ENCODE data around the gene SIRPA.
A peak's percentile ranks its signal among the peaks of the same experiment; 100 is the strongest.

Gene SIRPA

GRCh38 chr20:1952737-1953530 is 57.7 kb downstream of the SIRPA start:
- DNase-seq, result no peak

GRCh38 chr20:1953621-1954020 is 58.4 kb downstream of the SIRPA start:
- DNase-seq, result no peak

DNA sequence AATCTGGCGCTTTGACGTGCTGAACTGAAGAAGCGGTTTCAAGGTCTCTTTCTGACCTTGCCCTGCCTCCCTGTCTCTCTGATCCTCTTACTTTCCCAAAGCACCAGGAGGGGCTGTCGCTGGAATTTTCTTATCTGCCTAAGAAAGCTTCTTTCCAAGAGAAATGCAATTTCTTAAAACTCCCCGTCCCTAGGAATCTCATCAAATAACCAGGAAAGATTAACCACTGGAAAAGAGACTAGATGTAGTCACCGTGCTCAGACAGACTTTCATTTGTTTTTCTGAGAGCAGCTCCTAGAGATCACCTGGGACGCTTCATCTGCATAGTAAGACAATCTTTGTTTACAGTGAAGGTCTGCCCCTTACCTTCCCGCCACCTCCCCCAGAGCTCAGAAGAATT is 60.0 kb downstream of the SIRPA start:
- no peak for DNase-seq

DNA sequence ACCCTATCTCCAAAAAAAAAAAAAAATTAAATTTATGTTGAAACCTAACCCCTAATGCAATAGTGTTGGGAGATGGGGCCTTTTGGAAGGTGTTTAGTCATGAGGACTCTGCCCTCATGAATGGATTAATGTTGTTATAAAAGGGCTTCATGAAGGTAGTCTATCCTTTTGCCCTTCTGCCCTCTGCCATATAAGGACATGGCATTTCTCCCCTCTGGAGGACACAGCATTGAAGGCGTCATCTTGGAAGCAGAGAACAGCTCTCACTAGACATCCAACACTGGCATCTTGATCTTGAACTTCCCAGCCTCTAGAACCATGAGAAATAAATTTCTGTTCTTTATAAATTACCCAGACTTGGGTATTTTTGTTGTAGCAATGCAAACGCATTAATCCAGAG is 63.2 kb downstream of the SIRPA start:
- DNase-seq, result no peak

- DNase-seq, result no peak
Measured at GRCh38 chr20:1959156-1959555, 63.9 kb downstream of the SIRPA start.

GRCh38 chr20:1961374-1961773 is 66.2 kb downstream of the SIRPA start:
- DNase-seq, result no peak

DNA sequence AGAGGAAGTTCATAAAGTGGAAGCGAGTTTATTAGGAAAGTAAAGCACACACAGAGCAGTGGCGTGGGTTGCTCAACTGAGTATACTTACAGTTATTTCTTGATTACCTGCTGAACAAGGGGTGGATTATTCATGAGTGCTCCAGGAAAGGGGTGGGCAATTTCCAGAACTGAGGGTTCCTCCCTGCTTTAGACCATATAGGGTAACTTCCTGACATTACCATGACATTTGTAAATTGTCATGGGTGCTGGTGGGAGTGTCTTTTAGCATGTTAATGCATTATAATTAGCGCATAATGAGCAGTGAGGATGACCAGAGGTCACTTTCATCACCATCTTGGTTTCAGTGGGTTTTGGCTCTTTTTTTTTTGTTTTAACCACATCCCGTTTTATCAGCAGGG is 68.9 kb downstream of the SIRPA start:
- DNase-seq, result no peak

DNA sequence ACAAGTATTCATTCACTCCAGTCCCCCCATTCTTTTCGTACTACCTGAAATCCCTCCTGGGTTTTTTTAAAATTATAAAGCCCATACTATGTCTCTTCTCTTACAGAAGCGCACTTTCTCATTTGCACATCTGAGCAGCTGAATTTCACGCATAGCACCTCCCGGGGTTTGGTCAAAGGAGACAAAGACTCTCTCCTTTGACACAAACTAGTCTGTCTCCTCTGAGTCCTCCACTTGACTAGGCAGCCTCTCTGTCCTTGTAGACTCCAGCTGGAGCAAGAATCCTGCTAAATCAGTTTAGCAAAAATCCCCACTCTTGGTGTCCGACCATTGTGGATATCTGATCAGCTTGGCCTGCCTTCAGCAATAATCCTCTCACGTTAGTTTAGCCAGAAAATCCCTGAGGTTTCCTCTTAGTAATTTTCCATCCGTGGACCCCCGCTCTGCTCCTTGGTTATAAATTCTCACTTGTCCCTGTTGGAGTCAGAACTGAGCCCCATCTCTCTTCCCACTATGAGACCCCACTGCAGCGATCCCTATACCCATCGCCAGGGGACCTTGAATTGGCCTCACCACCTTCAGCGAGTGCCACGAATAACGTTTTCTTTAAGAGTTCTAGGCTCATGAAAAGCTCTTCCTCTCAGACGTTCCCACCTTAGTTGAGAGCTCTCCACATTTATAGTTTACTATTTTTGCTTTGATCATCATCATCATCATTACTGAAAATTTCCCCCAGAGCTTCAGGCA is 69.6 kb downstream of the SIRPA start:
- no peak for DNase-seq

- peak; percentile 70 for DNase-seq
Measured at GRCh38 chr20:1965520-1966351, 70.5 kb downstream of the SIRPA start.

GRCh38 chr20:1968964-1969363 is 73.8 kb downstream of the SIRPA start:
- DNase-seq, result peak; percentile 14

DNA sequence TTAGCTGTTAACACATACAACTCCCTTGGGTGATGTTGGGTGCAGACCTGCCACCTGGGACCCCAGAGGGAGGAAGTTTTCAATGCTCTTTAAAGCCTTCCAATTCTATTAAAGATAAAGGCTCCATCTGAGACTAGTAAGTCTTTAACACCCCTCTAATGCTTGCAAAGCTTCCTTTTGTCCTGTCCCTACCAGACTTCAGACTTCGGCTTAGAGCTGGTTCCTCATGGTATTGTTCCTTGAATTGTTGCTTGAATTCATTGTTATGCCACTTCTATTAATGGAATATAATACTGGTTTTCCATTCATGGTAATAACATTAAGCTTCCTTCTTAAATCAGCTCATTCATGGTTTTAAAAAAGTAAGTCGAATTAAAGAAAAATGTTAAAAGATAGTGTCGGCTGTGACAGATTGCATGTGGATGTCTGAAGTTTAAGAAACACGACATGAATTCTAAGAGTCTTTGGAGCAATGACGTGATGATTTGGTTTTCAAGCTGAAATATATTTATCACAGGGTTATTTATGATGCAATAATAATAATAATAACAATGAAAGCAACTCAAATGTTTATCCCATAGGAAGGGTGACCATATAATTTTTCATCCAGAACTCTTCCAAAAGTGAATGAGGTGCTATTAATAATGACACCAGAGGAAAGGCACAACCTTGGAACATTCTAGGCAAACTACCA is 76.8 kb downstream of the SIRPA start:
- DNase-seq, result no peak

DNA sequence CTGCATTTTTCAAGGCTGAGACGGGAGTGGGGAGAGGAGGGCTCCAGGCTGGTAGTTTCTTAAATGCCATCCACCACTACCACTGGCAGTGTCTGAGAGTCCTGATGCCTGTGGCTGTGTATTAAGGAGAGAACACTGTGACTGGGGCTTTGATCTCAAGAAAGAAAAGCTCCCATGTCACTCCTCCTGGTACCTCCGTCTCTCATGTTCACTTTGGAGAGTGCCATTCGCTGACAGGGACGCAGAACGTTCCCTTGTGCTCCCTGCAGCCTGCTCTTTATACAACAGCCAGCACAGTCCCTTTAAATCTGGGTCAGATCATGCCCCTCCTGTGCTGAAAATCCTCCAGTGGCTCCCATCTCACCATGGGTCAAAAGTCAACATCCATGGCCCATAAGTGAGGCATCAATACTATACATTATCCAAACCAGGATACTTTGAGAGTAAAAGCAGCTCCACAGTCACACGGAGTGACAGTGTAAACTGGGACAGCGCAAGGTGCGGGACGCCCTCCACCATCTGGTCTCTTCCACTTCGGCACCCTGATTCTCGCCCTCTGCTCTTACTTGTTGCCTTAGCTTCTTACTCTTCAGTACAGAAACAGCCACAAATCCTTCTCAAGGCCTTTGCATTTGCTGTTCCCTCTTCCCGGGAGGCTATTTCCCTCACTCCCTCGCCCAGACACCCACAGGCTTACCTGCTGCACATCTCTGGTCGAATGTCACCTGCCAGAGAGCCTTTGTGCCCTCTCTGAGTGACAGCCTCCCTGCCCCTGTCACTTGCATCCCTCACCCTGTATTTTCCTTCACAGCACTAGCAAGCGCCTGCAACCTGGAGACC is 78.6 kb downstream of the SIRPA start:
- DNase-seq, result no peak

DNA sequence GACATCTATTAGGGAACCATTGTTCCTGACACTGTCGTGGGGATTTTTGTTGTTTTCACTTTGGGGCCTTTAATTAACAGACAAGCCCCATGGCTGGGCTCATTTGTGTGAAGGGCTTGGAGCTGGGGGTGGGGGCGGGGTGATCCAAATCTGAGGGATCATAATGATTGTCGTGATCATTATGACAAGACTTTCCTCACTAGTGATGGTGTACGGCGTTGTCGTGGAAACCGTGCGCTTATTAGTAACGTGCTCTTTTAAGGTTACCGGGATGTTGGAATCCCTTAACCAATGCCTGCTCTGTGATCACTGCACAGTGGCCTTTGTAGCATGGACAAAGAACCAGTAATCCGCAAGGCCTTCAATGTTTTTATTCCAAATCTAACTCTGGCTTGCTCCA is 80.1 kb downstream of the SIRPA start:
- DNase-seq, result no peak

DNA sequence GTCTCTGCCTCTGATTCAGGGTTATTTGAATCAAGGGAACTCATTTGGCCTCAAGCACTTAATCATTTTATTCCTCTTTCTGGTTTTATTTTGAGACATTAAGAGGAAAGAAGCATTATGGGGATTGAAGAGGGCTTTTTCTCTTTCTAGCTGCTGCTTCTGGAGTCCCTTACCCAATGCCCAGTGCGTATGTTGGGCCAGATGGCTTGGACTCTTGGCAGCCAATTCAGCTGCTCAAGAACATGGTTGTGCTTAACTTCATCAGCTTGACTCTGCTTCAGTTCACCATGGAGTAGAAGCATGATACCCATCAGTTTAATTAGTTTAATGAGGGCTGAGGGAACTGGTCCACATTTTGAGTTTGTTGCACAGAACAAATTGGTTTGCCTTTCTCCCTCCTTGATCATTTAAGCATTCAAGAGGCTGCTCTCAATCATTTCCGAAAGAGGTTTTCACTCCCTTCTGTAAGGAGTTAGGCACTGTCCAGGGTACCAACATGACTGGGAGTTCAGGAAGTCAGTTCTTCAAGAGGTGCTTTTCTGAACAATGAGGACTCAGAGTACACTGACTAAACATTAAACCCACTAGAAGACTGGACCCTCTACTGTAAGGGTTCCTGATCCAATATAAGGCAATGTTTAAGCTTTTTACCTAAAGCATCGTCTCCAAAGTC is 84.0 kb downstream of the SIRPA start:
- no peak for DNase-seq

DNA sequence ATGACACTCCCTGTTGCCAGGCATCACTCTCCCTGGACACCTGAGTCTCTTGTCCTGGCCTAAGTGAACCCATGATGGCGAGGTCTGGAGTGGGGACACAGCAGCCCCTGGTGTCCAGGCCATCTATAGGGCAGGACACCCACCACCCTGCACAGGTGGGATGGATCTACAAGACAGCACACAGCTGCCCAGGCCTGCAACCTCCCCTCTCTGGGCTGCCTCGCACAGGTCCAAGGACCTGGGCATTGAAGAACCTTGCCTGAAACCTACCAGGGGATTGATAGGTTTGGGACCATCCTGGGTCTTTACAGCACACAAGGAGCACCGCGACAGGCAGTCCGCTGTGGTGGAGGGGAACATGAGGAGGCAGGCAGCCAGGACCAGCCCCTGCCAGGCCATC is 87.5 kb downstream of the SIRPA start:
- DNase-seq, result no peak

DNA sequence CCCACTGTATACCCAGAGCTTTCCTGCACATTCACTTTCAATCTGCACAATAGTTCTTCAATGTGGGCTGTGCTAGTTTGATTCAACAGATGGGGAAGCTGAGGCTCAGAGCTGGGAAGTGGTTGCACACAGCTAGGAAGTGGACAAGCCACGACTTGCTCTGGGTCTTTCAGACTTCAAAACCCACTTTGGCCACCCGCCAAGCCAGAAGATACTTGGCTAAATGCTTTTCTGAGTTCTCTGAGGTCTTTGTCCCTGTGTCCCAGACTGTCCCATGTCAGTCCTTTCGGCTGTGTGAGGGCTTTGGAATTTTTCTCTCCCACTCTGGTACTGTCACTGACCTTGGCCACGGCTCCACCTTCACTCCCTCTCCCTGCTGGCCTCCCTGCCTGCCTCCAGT is 88.1 kb downstream of the SIRPA start:
- DNase-seq, result no peak

DNA sequence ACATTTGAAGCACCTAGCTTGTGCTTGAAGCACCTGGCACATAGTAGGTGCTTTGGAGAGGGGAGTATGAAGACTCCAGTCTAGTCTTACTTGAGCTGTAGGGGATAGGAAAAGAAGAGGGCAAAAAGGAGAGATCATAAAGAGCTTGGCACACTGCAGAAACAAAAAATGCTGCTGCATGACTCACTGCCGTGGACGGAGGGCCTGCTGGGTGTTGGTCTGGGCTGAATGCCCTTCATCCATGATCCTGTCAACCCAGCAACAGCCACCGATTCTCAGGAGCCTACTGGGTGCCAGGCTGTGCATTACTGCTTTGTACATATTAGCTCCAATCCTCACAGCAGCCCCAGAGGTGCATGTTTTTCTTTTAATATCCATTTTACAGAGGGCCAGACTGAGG is 92.6 kb downstream of the SIRPA start:
- no peak for DNase-seq

Measured in NCI-H1092 (cell line).